ENCODE results near the gene KCNAB2.
"Not testable (repeated sequence)": the region's sequence is repeated elsewhere in the genome, so short reads cannot be mapped to it uniquely, and the experiment has no call there.

The KCNAB2 gene

DNA sequence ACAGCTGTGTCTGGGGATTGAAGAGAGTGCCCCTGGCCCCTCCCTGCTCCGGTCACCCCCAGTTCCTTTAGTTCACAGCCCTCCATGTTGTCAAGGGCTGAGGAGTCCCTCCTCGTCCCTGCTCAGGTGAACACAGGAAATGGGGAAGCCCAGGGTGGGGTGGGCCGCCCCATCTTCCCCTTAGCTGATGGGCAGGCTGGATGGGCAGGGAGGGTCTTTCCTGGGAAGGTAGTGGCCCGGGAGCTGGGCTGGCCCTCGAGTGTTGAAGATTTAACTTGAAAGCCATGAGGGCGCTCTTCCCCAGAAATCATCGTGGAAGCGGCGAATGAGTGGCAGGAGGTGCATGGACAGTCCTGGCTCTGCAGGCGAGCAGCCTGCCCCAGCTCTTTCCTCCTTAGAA is 35.1 kb upstream of the KCNAB2 start:
- DNase-seq (ENCODE audit: low read depth): no peak

DNA sequence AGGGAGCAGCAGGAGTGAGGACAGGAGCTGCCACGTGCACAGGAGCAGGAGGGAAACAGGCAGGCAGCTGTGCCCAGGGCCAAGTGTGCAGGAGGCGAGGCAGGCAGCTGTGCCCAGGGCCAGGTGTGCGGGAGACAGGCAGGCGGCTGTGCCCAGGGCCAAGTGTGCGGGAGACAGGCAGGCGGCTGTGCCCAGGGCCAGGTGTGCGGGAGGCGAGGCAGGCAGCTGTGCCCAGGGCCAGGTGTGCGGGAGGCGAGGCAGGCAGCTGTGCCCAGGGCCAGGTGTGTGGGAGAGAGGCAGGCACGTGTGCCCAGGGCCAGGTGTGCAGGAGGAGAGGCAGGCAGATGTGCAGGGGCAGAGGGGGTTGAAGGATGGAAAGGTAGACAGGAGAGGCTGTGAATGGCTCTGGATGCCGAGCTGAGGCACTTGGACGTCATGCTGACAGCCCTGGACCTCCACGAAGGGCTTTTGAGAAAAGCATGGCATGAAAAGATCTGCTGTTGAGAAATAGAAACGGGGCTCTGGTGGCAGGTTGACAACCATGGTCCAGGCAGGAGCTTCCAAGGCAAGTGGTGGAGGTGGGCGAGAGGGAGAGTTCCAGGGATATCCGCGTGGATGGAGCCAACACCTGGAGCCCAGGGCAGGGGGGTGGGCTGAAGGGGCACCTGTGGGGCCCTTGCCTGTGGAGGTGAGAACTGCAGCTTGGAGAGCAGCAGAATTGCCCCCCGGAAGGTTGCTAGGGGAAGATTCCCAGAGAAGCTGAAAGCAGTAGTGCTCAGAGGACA is 34.3 kb upstream of the KCNAB2 start:
- DNase-seq (ENCODE audit: low read depth): no peak

DNA sequence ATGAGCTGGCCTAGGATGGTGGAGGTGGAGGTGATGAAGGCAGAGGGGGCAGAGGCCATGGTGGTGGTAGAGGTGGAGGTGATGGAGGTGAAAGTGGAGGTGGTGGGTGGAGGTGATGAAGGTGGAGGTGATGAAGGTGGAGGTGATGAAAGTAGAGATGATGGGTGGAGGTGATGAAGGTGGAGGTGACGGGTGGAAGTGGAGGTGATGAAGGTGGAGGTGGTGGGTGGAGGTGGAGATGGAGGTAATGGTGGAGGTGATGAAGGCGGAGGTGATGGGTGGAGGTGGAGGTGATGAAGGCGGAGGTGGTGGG is 33.8 kb upstream of the KCNAB2 start:
- no peak for DNase-seq (ENCODE audit: low read depth)

DNA sequence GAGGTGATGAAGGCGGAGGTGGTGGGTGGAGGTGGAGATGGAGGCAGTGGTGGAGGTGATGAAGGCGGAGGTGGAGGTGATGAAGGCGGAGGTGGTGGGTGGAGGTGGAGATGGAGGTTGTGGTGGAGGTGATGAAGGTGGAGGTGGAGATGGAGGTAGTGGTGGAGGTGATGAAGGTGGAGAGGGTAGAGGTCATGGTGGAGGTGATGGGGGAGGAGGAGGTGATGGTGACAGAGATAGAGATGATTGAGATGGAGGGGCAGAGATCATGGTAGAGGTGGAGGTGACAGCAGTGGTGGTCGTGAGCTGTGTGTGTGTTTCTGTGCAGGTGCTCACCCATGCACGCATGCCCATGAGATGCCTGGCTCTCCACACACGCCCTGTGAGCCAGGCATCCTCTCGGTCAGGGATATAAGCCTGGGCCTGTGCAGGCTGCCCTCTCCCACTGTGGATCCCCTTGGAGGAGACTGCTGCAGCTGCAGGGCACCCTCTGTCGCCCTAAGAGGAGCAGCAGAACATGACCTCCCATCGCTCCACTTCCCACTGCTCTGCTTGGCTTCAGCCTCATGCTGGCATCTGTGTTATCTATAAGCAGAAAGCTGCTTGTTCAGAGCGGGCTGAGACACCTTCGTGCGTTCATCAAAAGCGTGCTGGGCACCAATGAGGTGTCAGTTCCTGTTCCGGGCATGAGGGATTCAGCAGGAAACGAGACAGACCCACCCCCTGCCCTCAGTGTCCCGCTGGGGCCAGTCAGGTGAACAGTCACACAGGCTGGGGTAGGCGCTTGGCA is 33.0 kb upstream of the KCNAB2 start:
- no peak for DNase-seq (ENCODE audit: low read depth)

DNA sequence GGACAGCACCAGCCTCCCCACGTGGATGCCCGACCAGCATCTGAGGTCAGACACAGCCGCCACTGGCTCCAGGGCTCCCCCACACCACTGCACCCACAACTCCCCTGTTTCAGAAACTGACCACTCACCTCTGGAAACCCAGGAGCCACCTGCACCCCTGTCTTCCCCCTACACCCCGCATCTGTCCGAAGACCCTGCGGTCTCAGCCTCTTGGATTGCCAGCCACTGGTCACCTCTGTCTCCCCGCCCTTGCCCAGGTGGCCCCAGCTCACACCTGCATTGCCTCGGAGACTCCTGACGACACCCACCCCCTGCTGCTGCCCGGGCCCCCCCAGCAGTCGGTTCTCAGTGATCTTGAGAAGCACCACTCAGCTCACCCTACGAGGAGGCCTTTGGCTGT is 32.2 kb upstream of the KCNAB2 start:
- no peak for DNase-seq (ENCODE audit: low read depth)

DNA sequence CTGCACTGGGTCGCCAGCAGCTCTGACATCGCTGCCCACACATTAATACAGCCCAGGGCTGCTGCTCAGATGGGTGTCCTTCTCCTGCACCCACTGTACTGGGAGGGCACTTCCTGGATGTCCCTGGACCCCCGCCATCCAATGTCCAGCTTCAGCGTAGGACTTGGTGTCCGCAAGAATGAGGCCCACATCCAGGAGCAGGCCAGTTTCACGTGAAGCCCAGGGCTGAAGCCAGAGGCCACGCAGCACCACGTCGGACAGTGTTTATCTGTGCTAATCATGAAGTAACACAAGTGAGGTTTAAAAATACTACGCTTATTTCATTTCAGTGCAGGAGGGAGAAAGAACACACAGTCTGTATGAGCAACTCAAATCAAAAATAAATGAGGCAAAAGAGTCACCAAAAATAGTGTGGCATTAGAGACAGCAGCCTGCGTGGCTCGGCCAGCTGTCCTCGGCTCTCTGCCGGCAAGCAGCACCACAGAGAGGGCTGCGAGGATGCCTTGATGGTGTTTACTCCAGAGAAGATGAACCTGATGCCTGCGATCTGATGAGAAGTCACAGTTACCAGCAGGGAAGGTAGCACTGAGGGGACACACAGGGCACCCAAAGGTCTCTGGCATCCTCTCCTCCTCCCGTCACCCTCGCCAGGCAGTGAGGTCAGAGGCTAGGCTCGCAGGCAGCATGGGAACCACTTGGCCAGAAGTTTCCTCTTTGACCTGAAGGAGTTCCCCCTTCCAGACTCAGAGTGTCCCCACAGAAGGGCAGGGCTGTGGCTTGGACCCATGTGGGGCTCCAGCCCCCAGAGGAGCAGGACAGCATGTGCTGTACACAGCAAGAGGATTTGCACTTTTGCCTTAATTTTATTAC is 31.3 kb upstream of the KCNAB2 start:
- no peak for DNase-seq (ENCODE audit: low read depth)

DNA sequence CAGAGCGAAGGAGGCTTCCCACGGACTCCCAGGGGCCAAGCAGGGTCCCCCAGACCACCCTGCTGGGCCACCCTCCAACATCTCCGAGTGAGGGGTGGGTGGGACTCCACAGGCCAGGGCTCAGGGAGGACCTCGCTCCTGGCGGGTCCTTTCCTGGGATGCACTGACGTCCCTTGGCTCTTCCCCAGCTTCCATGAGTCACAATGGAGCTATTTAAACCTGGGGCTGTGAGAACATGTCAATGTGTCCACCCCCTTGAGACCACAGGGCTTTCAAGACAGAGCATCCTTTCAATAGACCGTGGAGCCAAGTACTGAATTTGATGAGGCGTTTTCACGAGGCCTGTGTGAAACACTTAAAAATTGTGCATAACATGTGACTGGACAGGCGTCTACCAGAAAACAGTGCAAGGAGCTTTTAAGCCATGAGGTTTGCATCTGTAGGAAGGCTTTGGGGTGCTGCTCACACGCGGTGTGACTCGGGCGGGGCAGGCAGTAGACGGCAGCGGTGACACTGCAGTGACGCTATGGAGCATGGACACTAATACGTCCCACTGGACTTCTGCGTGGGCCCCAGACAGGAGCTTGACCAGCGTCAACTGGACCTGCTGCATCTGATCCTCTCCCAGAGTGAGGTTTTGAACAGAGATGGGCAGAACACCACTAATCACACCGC is 29.4 kb upstream of the KCNAB2 start:
- DNase-seq (ENCODE audit: low read depth): no peak

DNA sequence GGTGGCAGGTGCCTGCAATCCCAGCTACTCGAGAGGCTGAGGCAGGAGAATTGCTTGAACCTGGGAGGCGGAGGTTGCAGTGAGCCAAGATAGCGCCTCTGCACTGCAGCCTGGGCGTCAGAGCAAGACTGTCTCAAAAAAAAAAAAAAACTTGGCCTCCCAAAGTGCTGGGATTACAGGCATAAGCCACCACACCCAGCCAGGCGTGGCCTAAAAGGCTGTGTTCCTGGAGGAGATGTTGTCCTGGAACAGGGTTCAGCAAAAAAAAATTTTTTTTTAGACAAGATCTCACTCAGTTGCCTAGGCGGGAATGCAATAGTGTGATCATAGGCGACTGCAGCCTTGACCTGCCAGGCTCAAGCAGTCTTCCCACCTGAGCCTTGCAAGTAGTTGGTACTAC is 28.0 kb upstream of the KCNAB2 start:
- not testable (repeated sequence) for DNase-seq (ENCODE audit: low read depth)

DNA sequence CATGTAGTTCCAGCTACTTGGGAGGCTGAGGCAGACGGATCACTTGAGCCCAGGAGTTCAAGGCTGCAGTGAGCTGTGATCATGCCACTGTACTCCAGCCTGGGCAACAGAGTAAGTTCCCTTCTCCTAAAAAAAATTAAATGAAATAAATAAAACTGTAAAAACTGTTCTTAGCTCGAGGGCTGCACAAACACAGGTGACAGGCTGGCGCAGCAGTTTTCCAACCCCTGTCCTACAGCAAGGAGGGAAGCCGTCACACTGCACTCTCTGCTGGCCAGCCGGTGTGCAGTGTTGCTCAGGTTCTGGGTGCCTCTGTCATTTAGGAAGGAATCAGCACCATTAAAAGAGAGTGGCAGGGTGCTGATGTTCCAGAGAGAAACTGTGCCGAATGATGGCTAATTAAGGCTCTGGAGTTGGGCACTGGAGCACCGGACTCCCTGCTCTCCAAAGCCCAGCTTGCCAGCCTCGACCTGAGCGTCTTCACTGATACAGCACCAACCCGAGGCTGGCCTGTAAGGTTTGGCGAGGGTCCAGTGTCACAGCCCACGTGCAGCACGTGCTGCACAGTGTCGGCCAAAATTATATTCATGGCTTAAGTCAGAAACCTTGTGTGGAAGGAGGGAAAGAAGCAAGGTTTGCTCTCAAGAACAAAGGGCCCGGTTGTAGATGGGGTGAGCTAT is 26.4 kb upstream of the KCNAB2 start:
- no peak for DNase-seq (ENCODE audit: low read depth)

DNA sequence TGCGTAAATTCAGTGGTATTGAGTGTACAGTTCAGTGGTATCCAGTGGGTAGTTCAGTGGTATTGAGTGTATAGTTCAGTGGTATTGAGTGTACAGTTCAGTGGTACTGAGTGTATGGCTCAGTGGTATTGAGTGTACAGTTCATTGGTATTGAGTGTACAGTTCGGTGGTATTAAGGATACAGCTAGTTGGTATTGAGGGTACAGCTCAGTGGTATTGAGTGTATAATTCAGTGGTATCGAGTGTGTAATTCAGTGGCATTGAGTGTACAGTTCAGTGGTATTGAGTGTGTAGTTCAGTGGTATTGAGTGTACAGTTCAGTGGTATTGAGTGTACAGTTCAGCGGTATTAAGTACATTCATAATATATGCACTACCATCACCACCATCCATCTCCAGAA is 23.5 kb upstream of the KCNAB2 start:
- no peak for DNase-seq (ENCODE audit: low read depth)

DNA sequence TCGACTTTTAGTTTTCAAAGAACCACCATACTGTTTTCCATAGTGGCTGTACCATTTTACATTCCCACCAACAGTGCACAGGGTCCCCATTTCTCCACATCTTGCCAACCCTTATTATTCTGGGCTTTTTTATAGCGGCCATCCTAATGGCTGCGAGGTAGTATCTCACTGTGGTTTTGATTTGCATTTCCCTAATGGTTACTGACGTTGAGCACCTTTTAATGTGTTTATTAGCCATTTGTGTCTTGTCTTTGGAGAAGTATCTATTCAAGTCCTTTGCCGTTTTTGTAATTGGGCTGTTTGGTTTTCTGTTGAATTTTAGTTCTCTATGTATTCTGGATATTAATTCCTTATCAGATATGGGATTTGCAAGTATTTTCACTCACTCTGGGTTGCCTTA is 22.3 kb upstream of the KCNAB2 start:
- DNase-seq (ENCODE audit: low read depth): no peak

DNA sequence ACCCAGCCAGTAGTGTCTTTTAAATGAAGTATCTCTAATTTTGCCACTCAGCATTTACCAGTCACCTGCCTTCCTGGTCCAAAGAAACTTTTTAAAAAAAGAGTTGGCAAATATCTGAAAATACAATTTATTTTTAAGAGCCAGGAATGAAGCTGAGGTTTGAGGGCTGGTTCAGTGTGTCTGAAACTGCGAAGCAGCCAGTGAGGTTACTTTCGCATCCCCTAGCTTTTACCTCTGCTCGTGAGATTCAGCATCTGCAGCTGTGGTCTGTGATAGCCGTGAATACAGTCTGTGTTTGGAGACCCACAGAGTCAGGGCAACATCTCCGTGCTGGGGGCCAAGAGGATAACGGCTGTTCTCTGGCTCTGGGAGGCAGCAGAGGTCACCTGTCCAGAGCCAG is 21.3 kb upstream of the KCNAB2 start:
- no peak for DNase-seq (ENCODE audit: low read depth)

DNA sequence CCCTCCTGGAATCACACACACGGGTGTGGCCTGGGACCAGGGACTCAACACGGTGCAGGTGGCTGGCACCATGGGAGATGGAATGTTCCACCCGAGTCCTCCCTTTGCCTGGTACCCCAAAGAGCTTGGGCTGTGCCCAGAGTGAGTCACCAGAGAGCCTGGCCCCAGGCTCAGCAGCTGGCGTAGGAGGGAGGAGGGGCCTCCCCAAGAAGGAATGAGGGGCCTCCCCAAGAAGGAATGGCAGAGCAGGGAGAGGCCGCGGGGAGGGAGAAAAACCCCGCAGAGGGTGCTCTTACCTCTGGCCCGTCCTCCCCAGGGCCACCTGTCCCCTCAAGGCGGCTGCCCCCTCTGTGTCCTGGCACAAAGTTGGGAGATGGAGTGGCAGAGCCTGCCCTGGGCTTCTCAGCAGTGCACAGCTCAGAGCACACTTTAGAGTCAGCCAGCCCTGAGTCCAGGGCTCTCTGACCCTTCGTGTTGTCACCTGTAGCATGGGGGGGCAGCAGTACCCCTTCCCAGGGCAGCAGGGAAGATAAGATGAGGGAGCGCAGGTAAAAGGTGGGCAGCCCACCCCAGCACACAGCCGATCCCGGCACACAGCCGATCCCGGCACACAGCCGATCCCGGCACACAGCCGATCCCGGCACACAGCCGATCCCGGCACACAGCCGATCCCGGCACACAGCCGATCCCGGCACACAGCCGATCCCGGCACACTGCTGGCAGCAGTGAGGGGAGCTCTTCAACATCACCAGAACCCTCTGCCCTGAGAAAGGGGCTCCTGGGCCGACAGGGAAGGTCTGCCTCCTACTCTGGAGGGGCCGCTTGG is 20.2 kb upstream of the KCNAB2 start:
- DNase-seq (ENCODE audit: low read depth): no peak

DNA sequence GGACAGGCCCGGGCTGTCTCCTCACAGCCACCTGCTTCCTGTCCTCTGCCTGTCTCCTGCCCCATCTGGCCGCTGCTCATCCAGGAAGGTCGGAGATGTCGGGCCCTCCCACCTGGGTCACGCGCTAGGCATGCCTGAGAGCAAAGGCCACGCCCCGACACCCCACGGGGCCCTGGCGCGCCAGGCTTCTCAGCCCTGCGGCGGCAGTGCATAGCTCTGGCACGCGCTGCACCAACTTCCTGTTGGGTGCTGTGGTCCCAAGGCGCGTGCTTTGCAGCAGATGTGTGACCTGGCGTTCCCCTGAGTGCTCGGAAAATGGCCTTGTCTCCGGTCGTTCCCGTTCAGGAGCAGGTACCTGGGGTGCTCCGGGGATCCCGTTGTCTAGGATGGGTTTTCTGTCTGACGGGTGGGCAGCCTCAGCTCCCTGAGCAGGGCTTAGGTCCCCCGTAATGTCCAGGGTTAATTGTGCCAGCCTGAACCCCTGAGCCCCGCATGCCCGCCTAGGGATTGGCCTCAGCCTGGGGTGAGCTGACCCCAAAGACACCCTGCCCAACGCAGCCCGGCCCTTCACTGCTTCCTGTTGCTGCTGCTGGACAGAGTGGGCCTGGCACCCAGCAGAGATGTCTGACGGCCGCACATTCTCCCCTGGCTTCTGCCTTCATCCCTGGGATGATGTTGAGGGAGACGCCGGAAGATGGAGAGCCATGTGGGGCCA is 19.4 kb upstream of the KCNAB2 start:
- peak; percentile 89 for DNase-seq (ENCODE audit: low read depth)

DNA sequence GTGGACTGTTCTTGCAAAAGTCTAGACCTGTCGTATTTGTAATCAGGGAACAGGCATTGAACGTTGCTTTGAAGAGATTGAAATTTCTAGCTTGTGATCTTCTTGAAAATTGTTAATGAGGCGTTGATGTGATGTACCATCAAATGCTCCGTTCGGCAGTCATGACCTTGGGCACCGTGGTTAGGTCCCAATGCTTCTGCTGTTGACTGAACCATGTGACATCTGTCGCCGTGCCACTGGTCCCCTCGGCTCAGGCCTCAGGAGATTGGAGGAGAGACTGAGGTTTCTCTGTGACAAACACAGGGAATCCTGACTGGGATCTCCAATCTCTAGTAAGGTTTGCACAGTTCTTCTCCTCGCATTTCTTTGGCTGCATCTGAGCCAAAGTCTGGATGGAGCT is 18.1 kb upstream of the KCNAB2 start:
- no peak for DNase-seq (ENCODE audit: low read depth)

DNA sequence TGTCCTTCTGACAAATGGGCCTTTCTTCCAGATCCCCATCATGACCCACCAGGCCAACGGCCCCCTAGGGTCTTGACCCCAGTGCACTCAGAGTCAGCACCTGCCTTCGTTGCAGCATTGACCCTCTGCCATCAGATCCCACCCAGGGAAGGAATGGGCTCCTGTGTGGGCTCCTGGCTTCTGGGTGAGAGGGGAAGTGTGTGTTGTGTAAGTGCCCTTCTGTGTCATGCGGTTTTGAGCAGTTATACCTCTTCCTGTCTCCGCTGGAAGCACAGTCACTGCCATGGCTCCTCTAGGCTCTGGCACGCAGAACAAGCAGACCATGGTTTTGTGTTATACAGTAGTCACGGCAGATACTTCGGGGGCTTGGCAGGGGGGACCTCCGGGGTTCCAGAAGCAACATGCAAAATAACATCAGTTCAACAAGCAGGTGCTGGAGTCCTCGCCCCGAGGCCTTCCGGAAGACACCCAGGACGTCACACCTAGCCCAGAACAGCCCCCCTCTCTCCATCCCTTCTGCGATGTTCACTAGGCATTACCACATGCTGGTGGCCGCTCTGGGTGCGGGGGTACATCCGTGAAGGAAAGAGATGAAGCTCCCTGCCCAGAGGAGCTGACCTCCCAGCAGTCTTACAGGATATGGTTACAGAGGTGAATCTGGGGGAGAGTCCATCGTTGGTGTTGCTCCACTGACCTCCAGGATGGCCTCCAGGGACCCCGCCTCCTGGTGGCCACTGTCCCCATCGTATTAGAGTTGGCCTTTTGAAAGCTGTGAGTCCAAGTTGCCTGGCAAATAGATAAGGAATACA is 17.4 kb upstream of the KCNAB2 start:
- peak; percentile 36 for DNase-seq (ENCODE audit: low read depth)

DNA sequence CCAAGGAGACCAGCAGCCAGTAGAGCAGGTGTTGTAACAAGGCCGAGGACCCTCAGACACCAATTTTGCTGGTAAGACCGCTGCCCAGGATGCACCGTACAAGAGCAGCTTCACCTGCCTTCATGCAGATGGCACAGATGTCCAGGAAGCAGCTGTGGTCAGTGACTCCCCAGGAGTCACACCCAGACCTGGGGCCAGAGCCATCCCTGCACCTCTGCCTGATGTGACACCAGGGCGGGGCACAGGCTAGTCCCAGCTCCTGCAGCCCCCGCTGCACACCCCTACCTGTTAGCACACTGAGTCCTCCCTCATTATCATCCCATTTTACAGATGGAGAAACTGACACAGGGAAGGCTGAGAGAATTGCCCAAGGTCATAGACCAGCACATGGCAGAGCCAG is 16.3 kb upstream of the KCNAB2 start:
- DNase-seq (ENCODE audit: low read depth): no peak

DNA sequence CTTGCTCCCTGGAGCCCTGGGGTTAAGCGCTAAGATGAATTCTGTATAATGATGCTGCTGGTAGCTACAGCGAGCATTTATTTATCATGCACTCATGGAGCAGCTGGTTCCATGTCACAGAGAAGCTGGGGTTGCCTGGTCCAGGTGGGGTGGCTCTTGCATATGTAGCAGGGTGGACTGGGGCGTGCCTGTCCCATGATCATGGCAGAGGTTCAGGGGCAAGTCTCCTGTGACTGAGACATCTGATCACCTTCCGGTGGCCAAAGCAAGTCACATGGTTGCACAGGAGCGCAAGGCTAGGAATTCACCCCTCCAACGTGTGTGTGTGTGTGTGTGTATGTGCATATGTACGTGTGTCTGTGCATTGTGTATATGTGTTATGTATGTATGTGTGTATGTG is 15.6 kb upstream of the KCNAB2 start:
- no peak for DNase-seq (ENCODE audit: low read depth)

DNA sequence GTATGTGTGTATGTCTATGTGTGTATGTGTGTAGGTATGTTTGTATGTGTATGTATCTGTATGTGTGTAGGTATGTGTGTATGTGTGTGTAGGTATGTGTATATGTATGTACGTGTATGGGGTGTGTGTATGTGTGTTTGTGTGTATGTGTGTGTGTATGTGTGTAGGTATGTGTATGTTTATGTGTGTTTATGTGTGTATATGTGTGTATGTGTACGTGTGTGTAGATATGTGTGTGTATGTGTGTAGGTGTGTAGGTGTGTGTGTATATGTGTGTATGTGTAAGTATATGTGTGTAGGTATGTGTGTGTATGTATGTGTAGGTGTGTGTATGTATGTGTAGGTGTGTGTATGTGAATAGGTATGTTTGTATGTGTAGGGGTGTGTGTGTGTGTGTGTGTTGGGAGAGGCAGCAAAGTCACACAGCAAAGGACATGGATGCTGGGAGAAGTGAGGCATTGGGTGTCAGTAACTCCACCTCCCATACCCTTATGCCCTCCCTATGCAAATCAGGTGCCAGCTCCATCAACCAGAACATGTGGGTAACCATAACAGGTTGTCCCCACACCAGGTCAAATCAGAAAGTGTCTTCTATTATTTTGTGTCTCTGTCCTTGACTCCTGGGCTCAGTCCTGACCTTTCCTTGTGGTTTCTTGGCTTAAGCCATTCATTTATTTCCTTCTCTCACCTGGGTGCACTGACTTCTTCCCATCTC is 15.0 kb upstream of the KCNAB2 start:
- DNase-seq (ENCODE audit: low read depth): no peak
